Umbilical cord (tissue), 2 donors: ENCODE data around the gene DROSHA. TPM values are rescaled to one million over a fixed set of nuclear protein-coding genes. Genes with fewer than 3 reads are reported as not detected.
"Not testable (repeated sequence)": the region's sequence is repeated elsewhere in the genome, so short reads cannot be mapped to it uniquely, and the experiment has no call there.

Experiments used
- DNase-seq: peaks from one replicate; pipeline ENCODE4 v3.0.0-alpha.2; 2015; ENCODE audit warnings: low spot score
- total RNA-seq: library from RNA; depleted of rRNA; stranded (reverse); fragments of >200 nt; gene quantifications from one replicate; pipeline ENCODE4 v1.2.3, GENCODE V29; 2014; ENCODE audit warnings: low replicate concordance; ENCODE audit not compliant: insufficient read depth

DROSHA gene
- total RNA-seq, 1 donor from 2014 or later, result 73.7 TPM

DNA sequence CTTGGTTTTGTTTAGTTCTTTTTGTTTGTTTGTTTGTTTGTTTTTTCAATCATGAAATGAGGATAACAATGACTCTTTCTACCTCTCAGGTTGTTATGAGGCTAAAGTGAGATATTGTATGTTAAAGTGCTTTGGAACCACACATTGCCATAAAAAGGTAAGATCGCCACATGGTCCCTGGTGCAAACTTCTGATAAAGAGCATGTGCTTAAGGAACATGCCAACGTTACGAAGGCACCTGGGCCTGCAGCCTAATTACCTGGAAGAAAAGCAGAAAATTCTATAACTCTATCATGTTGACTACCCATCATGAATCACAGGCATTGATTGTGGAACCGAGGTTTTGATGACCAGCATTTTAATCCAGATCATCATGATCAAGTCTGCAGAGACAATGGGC is 151.8 kb downstream of the DROSHA start:
- DNase-seq, result no peak

DNA sequence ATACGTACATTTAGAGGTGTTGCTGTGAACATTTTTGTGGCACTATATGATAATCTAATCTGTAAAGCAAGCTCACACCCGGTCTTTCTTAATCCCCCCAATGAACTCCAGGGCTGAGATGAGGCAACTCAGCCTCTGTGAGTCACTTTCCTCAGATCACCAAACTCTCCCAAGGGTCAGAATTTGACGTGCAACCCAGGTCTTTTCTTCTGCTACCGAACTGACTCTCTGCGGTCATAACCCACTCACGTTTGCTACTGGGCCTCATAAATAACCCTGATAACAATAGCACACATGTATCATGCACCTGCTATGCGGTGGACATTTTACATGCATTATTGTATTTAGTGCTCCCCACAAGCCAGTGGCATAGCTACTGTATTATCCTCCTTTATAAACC is 153.1 kb downstream of the DROSHA start:
- DNase-seq, result no peak

GRCh38 chr5:31378136-31378535 is 153.8 kb downstream of the DROSHA start:
- DNase-seq, result no peak

GRCh38 chr5:31377274-31377946 is 154.5 kb downstream of the DROSHA start:
- DNase-seq, result no peak

- DNase-seq, result no peak
Observed at GRCh38 chr5:31375999-31376720, 155.7 kb downstream of the DROSHA start.

GRCh38 chr5:31372124-31372523 is 159.8 kb downstream of the DROSHA start:
- no peak for DNase-seq

GRCh38 chr5:31366941-31367340 is 165.0 kb downstream of the DROSHA start:
- no peak for DNase-seq

- no peak for DNase-seq
Observed at GRCh38 chr5:31365776-31366175, 166.1 kb downstream of the DROSHA start.

DNA sequence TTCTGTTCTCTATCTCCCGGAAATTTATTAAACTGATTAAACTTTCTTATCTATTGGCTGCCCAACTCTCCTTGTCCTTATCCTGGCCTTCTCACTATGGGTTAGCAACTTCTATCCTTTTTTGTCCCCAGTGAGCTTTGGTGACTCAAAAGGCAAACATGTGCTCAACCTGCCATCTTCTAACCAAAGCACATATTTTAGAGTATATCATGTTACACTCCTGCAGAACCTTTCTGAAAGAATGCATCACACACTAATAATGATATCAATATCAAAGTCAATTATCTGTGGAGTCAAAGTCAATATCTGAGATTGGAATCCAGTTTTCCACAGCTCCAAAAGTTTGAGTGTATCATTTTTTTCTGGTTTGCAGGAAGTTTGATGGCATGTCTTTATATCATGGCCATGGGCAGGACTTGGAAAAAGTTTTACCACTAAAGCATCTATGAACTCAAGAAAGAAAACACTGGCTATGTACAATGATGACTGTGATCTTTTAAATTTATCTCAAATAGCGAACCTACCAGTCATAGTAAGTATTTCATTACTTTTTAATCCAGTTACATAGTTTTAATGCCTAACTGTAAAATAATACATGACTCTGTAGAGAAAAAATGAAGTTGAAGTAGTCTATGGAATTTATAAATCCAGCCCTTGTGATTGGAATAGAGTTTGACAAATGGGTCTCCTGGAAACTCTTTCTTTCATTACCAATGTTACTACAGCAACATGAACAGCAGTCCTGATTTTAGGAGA is 166.8 kb downstream of the DROSHA start:
- no peak for DNase-seq

DNA sequence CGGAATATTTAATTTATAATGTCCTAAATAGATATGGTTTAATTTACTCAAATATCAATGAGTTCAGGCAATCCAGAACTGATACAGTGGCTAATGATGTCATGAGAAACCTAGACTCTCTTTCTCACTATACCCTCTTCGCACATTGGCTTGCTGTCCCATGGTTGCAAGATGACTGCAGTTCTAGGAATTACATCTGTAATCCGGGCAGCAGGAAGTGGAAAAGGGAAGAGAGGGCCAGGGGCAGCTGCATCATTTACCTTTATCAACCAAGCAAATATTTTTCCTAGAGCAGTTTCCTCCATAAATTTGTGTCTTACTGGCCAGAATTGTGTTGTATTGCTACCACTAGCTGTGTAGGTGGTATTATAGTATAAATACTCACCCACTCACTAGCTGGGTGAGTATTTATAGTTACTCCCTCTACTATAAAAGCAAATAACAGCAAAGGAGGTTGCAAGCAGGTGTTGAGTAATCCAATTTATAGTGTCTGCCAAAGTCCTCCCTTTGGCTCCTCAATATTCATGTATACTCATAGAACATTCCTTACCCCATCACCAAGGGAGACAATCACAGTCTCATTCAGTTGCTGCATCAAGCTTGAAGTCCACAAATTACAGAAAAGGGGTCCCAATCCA is 168.8 kb downstream of the DROSHA start:
- no peak for DNase-seq

- DNase-seq, result no peak
Observed at GRCh38 chr5:31362529-31362900, 169.4 kb downstream of the DROSHA start.

GRCh38 chr5:31361704-31362528 is 170.0 kb downstream of the DROSHA start:
- not testable (repeated sequence) for DNase-seq

DNA sequence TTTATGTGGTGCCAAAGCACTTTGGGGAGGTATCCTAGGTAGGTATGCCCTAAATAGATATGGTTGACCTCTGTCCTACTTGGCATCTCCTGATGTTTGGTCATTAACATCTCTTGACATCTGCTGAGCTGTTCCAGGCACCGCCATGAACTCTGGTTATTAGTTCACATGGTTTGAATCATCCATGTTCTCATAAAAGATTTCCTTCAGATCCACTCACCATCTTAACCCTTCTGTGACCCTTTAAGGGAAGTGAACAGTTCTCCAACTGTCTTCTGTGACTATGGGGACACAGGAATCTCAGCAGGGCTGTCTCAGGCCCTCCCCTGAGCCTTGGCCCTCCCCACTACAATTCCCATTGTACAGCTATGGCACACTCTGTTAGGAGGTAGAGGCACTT is 170.7 kb downstream of the DROSHA start:
- peak; percentile 42 for DNase-seq

DNA sequence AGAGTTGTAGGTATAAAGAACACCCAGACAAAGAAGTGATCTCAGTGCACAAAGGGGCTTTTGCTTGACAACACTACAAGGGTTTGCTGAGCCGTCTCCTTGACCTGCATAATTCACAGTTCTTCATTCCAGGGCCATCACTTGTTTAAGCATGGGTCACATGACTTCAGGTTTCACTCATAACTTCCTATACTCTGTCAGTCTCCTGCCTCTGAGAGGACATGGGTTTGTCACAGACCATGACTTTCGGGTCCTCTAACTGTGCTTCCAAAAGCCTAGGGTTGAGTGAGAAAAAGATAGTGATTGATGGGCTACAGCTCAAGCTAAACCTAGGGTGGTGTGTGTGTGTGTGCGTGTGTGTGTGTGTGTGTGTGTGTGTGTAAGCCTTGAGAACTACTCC is 172.1 kb downstream of the DROSHA start:
- no peak for DNase-seq

GRCh38 chr5:31357038-31357437 is 174.9 kb downstream of the DROSHA start:
- no peak for DNase-seq

- DNase-seq, result no peak
Observed at GRCh38 chr5:31355337-31355736, 176.6 kb downstream of the DROSHA start.

Other genes with a start within 250 kb of the DROSHA start
- gene C5orf22, start 208 bp upstream of the DROSHA start, total RNA-seq, result 24.3 TPM
- 5.5 TPM for gene PDZD2, start 107.0 kb upstream of the DROSHA start, total RNA-seq